Body of pancreas (tissue), 4 donors: ENCODE measurements around the gene UBAP2.

Experiments used
- CTCF ChIP-seq, 7 experiments: fragments of 450-650 bp in 4 of 7; fragments of 200-600 bp in 3 of 7; sonication (generic) in 3 of 7; IDR thresholded peaks; one replicate each; pipeline ENCODE4 v1.5.1; 2016 to 2019; ENCODE audit warnings: antibody characterized with exemption in 7 of 7
- POLR2A ChIP-seq, 3 donors: fragments of 450-650 bp; IDR thresholded peaks; one replicate each; pipeline ENCODE4 v1.6.1; 2016; ENCODE audit warnings: antibody characterized with exemption in 3 of 3, mild to moderate bottlenecking in 2 of 3

GRCh38 chr9:34084562-34084961 lies 35.9 kb upstream of the UBAP2 start:
- TF ChIP-seq CTCF (IDR thresholded peaks at IDR 0.05) (no peak), POLR2A (IDR thresholded peaks at IDR 0.05) (no peak)
